Endothelial cell of umbilical vein (primary cell): ENCODE results near the gene CFAP65.

Source experiments
- CTCF ChIP-seq, 2 donors: IDR thresholded peaks; 1 replicate in 1 of 2; 2 replicates in 1 of 2; pipeline ENCODE4 v1.5.1; 2011; ENCODE audit warnings: low read length in 2 of 2, mild to moderate bottlenecking in 2 of 2, moderate library complexity in 2 of 2, control low read depth in 1 of 2, inconsistent platforms in 1 of 2, low read depth in 1 of 2; ENCODE audit not compliant: insufficient read depth in 1 of 2; ENCODE audit errors: extremely low read depth in 1 of 2
- MAX ChIP-seq: IDR thresholded peaks from 2 replicates; pipeline ENCODE4 v1.6.1; 2011; ENCODE audit not compliant: insufficient read depth, insufficient read length
- POLR2A ChIP-seq: IDR thresholded peaks from 2 replicates; pipeline ENCODE4 v1.6.1; 2012; ENCODE audit warnings: low read depth, mild to moderate bottlenecking, control low read depth, low read length
- POLR2AphosphoS5 ChIP-seq: IDR thresholded peaks from 2 replicates; pipeline ENCODE4 v1.6.1; 2012; ENCODE audit warnings: low read depth, mild to moderate bottlenecking, control low read depth, low read length, moderate library complexity; ENCODE audit not compliant: insufficient read depth

- TF ChIP-seq CTCF (IDR thresholded peaks at IDR 0.05; ENCODE audit: extremely low read depth in 1 of 2, insufficient read depth in 1 of 2, low read depth in 1 of 2, low read length in 2 of 2) (no peak), MAX (no peak), POLR2AphosphoS5 (no peak), POLR2A (no peak)
Observed at GRCh38 chr2:219059375-219059724, 18.0 kb upstream of the CFAP65 start.
